Sigmoid colon (tissue), 4 donors: Measurements from ENCODE around the gene ASAP3.

Experiments
- EP300 ChIP-seq, 4 donors: sonication (generic); formaldehyde crosslinking; IDR thresholded peaks; one replicate each; pipeline ENCODE4 v1.6.1; 2017; ENCODE audit warnings: antibody characterized with exemption in 4 of 4
- POLR2A ChIP-seq, 2 donors: fragments of 450-650 bp; IDR thresholded peaks; one replicate each; pipeline ENCODE4 v1.6.1; 2016; ENCODE audit warnings: antibody characterized with exemption in 2 of 2, mild to moderate bottlenecking in 2 of 2, moderate library complexity in 2 of 2
- POLR2AphosphoS5 ChIP-seq, 4 donors: sonication (generic); formaldehyde crosslinking; IDR thresholded peaks; one replicate each; pipeline ENCODE4 v1.6.1; 2017; ENCODE audit warnings: antibody characterized with exemption in 4 of 4
- TF ChIP-seq, protein P1 (sequence below), 4 experiments: fragments of 450-650 bp in 3 of 4; fragments of 200-600 bp in 1 of 4; IDR thresholded peaks; one replicate each; pipeline ENCODE4 v1.5.1; 2016 to 2019; ENCODE audit warnings: antibody characterized with exemption in 4 of 4, mild to moderate bottlenecking in 3 of 4, moderate library complexity in 2 of 4

DNA sequence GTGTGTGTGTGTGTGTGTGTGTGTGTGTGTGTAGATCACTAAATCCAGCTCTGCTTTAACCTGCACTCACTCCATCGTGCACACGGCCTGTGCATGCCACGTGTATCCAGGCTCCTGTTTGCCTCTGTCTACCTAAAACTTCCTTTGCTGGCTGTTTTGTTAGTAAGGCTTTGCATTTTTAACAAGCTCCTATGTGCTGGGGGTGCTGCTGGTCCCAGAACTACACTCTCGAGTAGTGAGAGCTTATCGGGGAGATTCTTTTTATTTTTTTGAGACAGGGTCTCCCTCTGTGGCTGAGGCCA is 58.8 kb downstream of the ASAP3 start:
- TF ChIP-seq, protein P1, sequence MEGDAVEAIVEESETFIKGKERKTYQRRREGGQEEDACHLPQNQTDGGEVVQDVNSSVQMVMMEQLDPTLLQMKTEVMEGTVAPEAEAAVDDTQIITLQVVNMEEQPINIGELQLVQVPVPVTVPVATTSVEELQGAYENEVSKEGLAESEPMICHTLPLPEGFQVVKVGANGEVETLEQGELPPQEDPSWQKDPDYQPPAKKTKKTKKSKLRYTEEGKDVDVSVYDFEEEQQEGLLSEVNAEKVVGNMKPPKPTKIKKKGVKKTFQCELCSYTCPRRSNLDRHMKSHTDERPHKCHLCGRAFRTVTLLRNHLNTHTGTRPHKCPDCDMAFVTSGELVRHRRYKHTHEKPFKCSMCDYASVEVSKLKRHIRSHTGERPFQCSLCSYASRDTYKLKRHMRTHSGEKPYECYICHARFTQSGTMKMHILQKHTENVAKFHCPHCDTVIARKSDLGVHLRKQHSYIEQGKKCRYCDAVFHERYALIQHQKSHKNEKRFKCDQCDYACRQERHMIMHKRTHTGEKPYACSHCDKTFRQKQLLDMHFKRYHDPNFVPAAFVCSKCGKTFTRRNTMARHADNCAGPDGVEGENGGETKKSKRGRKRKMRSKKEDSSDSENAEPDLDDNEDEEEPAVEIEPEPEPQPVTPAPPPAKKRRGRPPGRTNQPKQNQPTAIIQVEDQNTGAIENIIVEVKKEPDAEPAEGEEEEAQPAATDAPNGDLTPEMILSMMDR (IDR thresholded peaks at IDR 0.05), result no peak
- TF ChIP-seq POLR2A (IDR thresholded peaks at IDR 0.05) (no peak), POLR2AphosphoS5 (IDR thresholded peaks at IDR 0.05) (no peak), EP300 (IDR thresholded peaks at IDR 0.05) (no peak)
